Activated B cell treated with CpG ODN at 0.5 μM for 24 hours (primary cell): ENCODE data around the gene HS3ST2. TPM values are rescaled to one million over a fixed set of nuclear protein-coding genes. Genes with fewer than 3 reads are reported as not detected.
"Not testable (repeated sequence)": the region's sequence is repeated elsewhere in the genome, so short reads cannot be mapped to it uniquely, and the experiment has no call there.

ENCODE experiments used
- ATAC-seq: fragments of 200-7000 bp; cut with Tn5 transposase; one replicate; pipeline ENCODE4 v1.10.0; 2021; ENCODE audit warnings: low read depth, mild to moderate bottlenecking, moderate library complexity
- CTCF ChIA-PET: fragments of 350-600 bp; sonication (Branson Sonifier 250); formaldehyde crosslinking; loops from one replicate; lab custom pipeline; 2021; ENCODE audit warnings: antibody characterized with exemption; lab: Charles Lee
- POLR2A ChIA-PET: fragments of 350-600 bp; sonication (Branson Sonifier 250); formaldehyde crosslinking; loops from one replicate; lab custom pipeline; 2021; ENCODE audit warnings: antibody characterized with exemption; lab: Charles Lee
- DNase-seq: peaks from one replicate; pipeline ENCODE4 v3.0.0; 2022
- H3K27ac Mint-ChIP-seq: one replicate; pipeline ENCODE4 v1.8.0; 2020; ENCODE audit warnings: mixed read lengths
- H3K27me3 Mint-ChIP-seq: one replicate; pipeline ENCODE4 v1.8.0; 2021; ENCODE audit warnings: mixed read lengths
- H3K36me3 Mint-ChIP-seq: one replicate; pipeline ENCODE4 v1.8.0; 2021; ENCODE audit warnings: low read depth, mixed read lengths
- H3K4me1 Mint-ChIP-seq: one replicate; pipeline ENCODE4 v1.8.0; 2021; ENCODE audit warnings: mixed read lengths
- H3K4me3 Mint-ChIP-seq: one replicate; pipeline ENCODE4 v1.8.0; 2020; ENCODE audit warnings: mild to moderate bottlenecking, mixed read lengths
- H3K9me3 Mint-ChIP-seq: one replicate; pipeline ENCODE4 v1.8.0; 2020; ENCODE audit warnings: mixed read lengths
- CTCF ChIP-seq: fragments of 200-600 bp; IDR thresholded peaks from one replicate; pipeline ENCODE4 v1.8.0; 2022; ENCODE audit warnings: antibody characterized with exemption, mild to moderate bottlenecking
- intact Hi-C: fragments of 100-400 bp; cut with micrococcal nuclease; formaldehyde crosslinking; loops from one replicate; pipeline ENCODE4 v1.15.1; 2024
- total RNA-seq: library from RNA; stranded (reverse); gene quantifications from 2 replicates; pipeline ENCODE4 v1.2.3, GENCODE V29; 2022

The HS3ST2 gene
- total RNA-seq, 1 donor from 2014 or later: not detected

- DNase-seq (no peak), ATAC-seq (no peak)
- H3K27ac Mint-ChIP-seq: no peak overlapping the region
- H3K4me1 Mint-ChIP-seq: no peaks in the 10 kb centered on the region
- no peak for TF ChIP-seq CTCF
- intact Hi-C loops: no loop called here
- no peaks in the 10 kb centered on the region for H3K36me3 Mint-ChIP-seq
- H3K27me3 Mint-ChIP-seq: peaks cover 17% of the 10 kb centered on the region
- ChIA-PET POLR2A (no interaction called here), CTCF (no interaction called here)
- H3K9me3 Mint-ChIP-seq: no peaks in the 10 kb centered on the region
- H3K4me3 Mint-ChIP-seq: no peak overlapping the region
Observed at GRCh38 chr16:22838681-22839080, 24.7 kb downstream of the HS3ST2 start.

- H3K27ac Mint-ChIP-seq, H3K9me3 Mint-ChIP-seq, H3K4me1 Mint-ChIP-seq, ATAC-seq, intact Hi-C loops, CTCF ChIA-PET, H3K36me3 Mint-ChIP-seq, DNase-seq, POLR2A ChIA-PET, H3K4me3 Mint-ChIP-seq: not testable (repeated sequence)
- peaks cover 23% of the 10 kb centered on the region for H3K27me3 Mint-ChIP-seq
Observed at GRCh38 chr16:22842031-22842430, 28.1 kb downstream of the HS3ST2 start.

- Mint-ChIP-seq H3K27ac (no peak overlapping the region), H3K36me3 (no peaks in the 10 kb centered on the region), H3K4me3 (no peak overlapping the region), H3K4me1 (no peaks in the 10 kb centered on the region), H3K27me3 (peaks cover 25% of the 10 kb centered on the region), H3K9me3 (no peaks in the 10 kb centered on the region)
- POLR2A ChIA-PET: no interaction called here
- CTCF ChIA-PET: no interaction called here
- intact Hi-C loops: no loop called here
- no peak for ATAC-seq
- DNase-seq: no peak
- no peak for TF ChIP-seq CTCF
Observed at GRCh38 chr16:22843122-22843521, 29.2 kb downstream of the HS3ST2 start.

- H3K4me3 Mint-ChIP-seq: no peak overlapping the region
- ChIA-PET CTCF (no interaction called here), POLR2A (no interaction called here)
- DNase-seq (no peak), ATAC-seq (no peak)
- no peaks in the 10 kb centered on the region for H3K9me3 Mint-ChIP-seq
- no peaks in the 10 kb centered on the region for H3K4me1 Mint-ChIP-seq
- no peaks in the 10 kb centered on the region for H3K36me3 Mint-ChIP-seq
- no peak overlapping the region for H3K27ac Mint-ChIP-seq
- TF ChIP-seq CTCF: no peak
- H3K27me3 Mint-ChIP-seq: peaks cover 25% of the 10 kb centered on the region
- intact Hi-C loops: no loop called here
Observed at GRCh38 chr16:22843856-22844255, 29.9 kb downstream of the HS3ST2 start.

- no peak for DNase-seq
- no peaks in the 10 kb centered on the region for H3K4me1 Mint-ChIP-seq
- no peak for ATAC-seq
- H3K27ac Mint-ChIP-seq: no peak overlapping the region
- CTCF ChIA-PET: no interaction called here
- no peaks in the 10 kb centered on the region for H3K36me3 Mint-ChIP-seq
- intact Hi-C loops: no loop called here
- no peak overlapping the region for H3K4me3 Mint-ChIP-seq
- TF ChIP-seq CTCF: no peak
- peaks cover 28% of the 10 kb centered on the region for H3K27me3 Mint-ChIP-seq
- POLR2A ChIA-PET: no interaction called here
- no peaks in the 10 kb centered on the region for H3K9me3 Mint-ChIP-seq
Observed at GRCh38 chr16:22844416-22844815, 30.5 kb downstream of the HS3ST2 start.

GRCh38 chr16:22847100-22847499 lies 33.1 kb downstream of the HS3ST2 start:
- intact Hi-C loops: no loop called here
- Mint-ChIP-seq H3K4me3 (no peak overlapping the region), H3K27me3 (peaks cover 31% of the 10 kb centered on the region), H3K27ac (no peak overlapping the region), H3K36me3 (no peaks in the 10 kb centered on the region), H3K9me3 (no peaks in the 10 kb centered on the region), H3K4me1 (no peaks in the 10 kb centered on the region)
- ATAC-seq (no peak), DNase-seq (no peak)
- TF ChIP-seq CTCF: no peak
- POLR2A ChIA-PET: no interaction called here
- CTCF ChIA-PET: no interaction called here
